A172 (cell line): ENCODE measurements around the gene RTP5. TPM values are rescaled to one million over a fixed set of nuclear protein-coding genes. Genes with fewer than 3 reads are reported as not detected.
A peak's percentile ranks its signal among the peaks of the same experiment; 100 is the strongest.

Source experiments
- DNase-seq: peaks from one replicate; pipeline ENCODE4 v3.0.0-alpha.2; 2015; ENCODE audit warnings: low spot score
- total RNA-seq: library from RNA; depleted of rRNA; stranded (reverse); fragments of >200 nt; shearing (Covaris generic); gene quantifications from 2 replicates; pipeline ENCODE4 v1.2.3, GENCODE V29; 2014

RTP5 gene
- total RNA-seq, 1 experiment from 2014 or later, result not detected

- DNase-seq, result no peak
Measured at GRCh38 chr2:241887806-241888522, 18.4 kb downstream of the RTP5 start.

DNA sequence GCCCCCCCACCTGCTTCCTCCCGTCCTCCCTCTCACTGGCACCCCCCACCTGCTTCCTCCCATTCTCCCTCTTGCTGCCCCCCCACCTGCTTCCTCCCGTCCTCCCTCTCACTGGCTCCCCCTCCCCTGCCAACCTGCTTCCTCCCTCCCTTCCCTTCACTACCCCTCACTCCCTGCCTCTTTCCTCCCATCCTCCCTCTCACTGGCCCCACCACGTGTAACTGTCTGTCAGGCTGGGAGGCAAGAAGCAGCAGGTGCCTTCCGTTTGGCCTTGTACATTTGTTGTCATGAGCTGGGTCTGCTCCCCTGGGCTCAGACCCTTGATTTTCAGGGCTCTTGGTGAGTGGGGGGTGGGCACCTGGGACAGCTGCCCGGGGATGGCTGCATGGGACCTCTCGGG is 19.1 kb downstream of the RTP5 start:
- no peak for DNase-seq

- DNase-seq, result no peak
Measured at GRCh38 chr2:241890524-241891235, 21.2 kb downstream of the RTP5 start.

- DNase-seq, result no peak
Measured at GRCh38 chr2:241891315-241891987, 21.9 kb downstream of the RTP5 start.

- DNase-seq, result no peak
Measured at GRCh38 chr2:241891988-241892298, 22.4 kb downstream of the RTP5 start.

GRCh38 chr2:241892299-241893137 is 23.0 kb downstream of the RTP5 start:
- peak; percentile 58 for DNase-seq

- DNase-seq, result no peak
Measured at GRCh38 chr2:241893265-241893664, 23.7 kb downstream of the RTP5 start.

GRCh38 chr2:241894056-241894641 is 24.6 kb downstream of the RTP5 start:
- DNase-seq, result no peak

DNA sequence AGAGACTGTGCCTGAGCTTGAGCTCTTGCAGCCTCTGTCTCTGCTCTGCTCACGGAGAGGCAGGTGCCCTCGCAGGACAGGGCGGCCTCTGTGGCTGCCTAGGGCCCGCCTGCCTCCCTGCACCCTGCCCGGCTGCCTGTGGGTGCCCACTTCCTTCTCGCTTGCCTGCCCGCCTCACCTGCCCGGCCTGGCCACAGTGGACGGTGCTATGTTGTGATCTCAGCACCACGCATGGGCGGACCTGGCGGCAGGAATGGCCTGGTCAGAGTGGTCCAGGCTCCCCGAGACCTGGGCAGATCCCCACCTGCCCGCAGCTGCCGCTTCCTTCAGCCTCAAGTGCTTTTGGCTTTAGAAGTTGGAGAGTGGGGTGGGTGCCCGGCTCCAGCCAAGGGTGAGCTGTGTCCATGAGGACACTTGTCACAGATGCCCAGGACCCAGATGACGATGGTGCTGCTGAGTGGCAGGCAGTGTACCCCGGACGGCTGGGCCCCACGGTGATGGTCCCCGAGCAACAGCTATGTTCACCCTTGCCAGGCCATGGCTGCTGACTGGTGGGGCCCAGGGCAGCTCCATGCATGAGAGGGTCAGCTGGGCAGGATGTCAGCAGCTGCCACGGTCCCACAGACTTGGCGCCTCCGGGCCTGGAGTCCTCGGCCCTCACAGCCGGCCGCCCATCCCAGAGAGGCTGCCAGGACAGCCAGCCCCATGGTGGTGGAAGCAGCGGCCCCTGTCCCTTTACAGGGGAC is 25.3 kb downstream of the RTP5 start:
- no peak for DNase-seq

DNA sequence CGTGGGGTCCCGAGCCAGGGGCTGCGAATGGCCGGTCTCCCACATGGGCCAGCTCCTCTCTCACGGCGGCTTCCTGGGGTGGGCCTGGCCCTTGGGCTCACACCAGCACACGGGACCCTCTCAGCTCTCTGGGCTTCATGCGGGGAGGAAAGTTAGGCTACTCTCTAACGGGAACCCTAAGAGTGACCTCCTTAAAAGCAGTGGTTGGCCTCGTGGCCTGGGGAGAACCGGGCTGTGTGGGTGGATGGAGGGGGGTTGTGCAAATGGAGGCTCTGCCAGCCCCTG is 25.8 kb downstream of the RTP5 start:
- no peak for DNase-seq

GRCh38 chr2:241895712-241896641 is 26.4 kb downstream of the RTP5 start:
- no peak for DNase-seq

GRCh38 chr2:241896746-241897201 is 27.2 kb downstream of the RTP5 start:
- no peak for DNase-seq

DNA sequence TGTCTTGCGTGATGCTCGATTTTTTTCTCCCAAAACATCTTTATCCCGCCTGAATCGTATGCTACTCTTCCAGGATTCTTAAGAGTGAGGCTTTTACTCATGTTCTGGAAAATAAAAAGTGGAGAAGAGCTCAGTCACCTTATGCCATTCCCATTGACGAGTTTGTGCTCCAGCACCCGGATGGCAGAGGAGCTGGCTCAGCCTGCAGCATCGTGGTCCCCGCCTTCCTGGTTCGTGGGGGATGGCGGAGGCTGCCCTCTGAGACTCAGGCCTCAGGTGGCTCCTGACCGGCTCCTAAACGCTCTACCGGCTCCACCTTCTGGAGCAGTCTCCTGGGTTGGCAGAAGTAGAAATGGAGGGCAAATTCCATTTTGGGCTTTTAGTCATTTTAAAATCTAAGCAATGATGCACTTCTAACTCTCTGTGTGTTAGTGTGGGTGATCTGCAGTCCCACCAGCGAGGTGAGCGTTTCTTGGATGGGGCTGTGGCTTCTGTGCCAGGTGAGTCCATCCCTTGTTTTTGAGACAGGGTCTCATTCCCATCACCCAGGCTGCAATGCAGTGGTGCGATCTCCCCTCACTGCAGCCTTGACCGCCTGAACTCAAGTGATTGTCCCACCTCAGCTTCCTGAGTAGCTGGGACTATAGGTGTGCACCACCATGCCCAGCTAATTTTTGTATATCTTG is 27.8 kb downstream of the RTP5 start:
- DNase-seq, result no peak

- DNase-seq, result no peak
Measured at GRCh38 chr2:241898463-241899270, 29.1 kb downstream of the RTP5 start.

GRCh38 chr2:241900251-241901017 is 30.9 kb downstream of the RTP5 start:
- DNase-seq, result no peak

DNA sequence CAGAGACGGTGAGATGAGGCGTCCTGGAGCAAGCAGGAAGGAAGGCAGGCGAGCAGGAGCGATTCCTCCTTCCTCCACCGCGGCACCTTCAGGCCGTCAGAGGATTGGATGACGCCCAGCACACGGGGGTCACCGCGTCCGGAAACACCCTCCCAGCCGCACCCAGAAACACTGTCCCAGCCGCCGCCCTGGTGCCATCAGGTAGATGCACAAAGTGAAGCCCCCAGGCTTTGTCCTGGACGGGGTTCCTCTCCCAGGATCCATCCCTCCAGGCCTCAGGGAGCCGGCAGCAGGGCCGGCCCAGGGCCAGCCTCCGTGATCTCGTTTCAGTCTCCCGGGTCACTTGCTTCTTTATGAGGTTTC is 31.5 kb downstream of the RTP5 start:
- DNase-seq, result no peak

GRCh38 chr2:241901500-241902351 is 32.2 kb downstream of the RTP5 start:
- no peak for DNase-seq
